ENCODE measurements around the gene CENPM.

GRCh38 chr22:41899992-41900651 lies 46.8 kb downstream of the CENPM start:
- TF ChIP-seq CTCF (conservative IDR thresholded peaks at IDR 0.05 in 1 of 2, IDR thresholded peaks at IDR 0.05 in 1 of 2; ENCODE audit: extremely low read depth in 1 of 2, insufficient read depth in 1 of 2, low read depth in 1 of 2, low read length in 2 of 2) (no peak), EZH2 (IDR thresholded peaks at IDR 0.05; ENCODE audit: borderline replicate concordance, low read length) (no peak)
